B cell (primary cell): Measurements from ENCODE around the gene CFAP54. TPM values are rescaled to one million over a fixed set of nuclear protein-coding genes. Genes with fewer than 3 reads are reported as not detected.

Experiments
- ATAC-seq: fragments of 200-7000 bp; cut with Tn5 transposase; one replicate; pipeline ENCODE4 v1.10.0; 2021; ENCODE audit warnings: low read depth, mild to moderate bottlenecking, moderate number of reproducible peaks, moderate library complexity
- CTCF ChIA-PET: fragments of 350-600 bp; sonication (Branson Sonifier 250); formaldehyde crosslinking; loops from one replicate; lab custom pipeline; 2021; ENCODE audit warnings: antibody characterized with exemption, inconsistent platforms; lab: Charles Lee
- POLR2A ChIA-PET: fragments of 350-600 bp; sonication (Branson Sonifier 250); formaldehyde crosslinking; loops from one replicate; lab custom pipeline; 2021; ENCODE audit warnings: antibody characterized with exemption; lab: Charles Lee
- DNase-seq: peaks from one replicate; pipeline ENCODE4 v3.0.0; 2013
- H2AFZ ChIP-seq: 2 replicates; pipeline ENCODE4 v1.6.1; 2012; ENCODE audit warnings: mild to moderate bottlenecking, low read depth, low read length; ENCODE audit not compliant: insufficient read depth, poor library complexity, severe bottlenecking
- H3K27ac ChIP-seq, 2 donors: 1 replicate in 1 of 2; 2 replicates in 1 of 2; pipeline ENCODE4 v1.5.1; 2012 to 2013; ENCODE audit warnings: low read length in 2 of 2, mild to moderate bottlenecking in 2 of 2, moderate library complexity in 1 of 2
- H3K27me3 ChIP-seq, 4 experiments: fragments of 200-600 bp in 1 of 4; sonication (generic) in 1 of 4; replicated peaks in 1 of 4; 1 replicate in 2 of 4; 2 replicates in 2 of 4; pipeline versions ENCODE4 v1.6.1 to v1.7.0; 2013 to 2016; ENCODE audit warnings: low read length in 3 of 4, mild to moderate bottlenecking in 2 of 4, mixed read lengths in 1 of 4, moderate library complexity in 1 of 4; ENCODE audit not compliant: insufficient read depth in 4 of 4, control insufficient read depth in 3 of 4; ENCODE audit errors: control extremely low read depth in 1 of 4
- H3K36me3 ChIP-seq, 2 experiments: replicated peaks in 1 of 2; 1 replicate in 1 of 2; 2 replicates in 1 of 2; pipeline versions ENCODE4 v1.6.1 to v1.7.1; 2013; ENCODE audit warnings: low read length in 1 of 2; ENCODE audit not compliant: insufficient read depth in 2 of 2, control insufficient read depth in 1 of 2; ENCODE audit errors: control extremely low read depth in 1 of 2, extremely low read depth in 1 of 2
- H3K4me1 ChIP-seq, 2 donors: fragments of 200-600 bp in 1 of 2; sonication (generic) in 1 of 2; 1 replicate in 1 of 2; 2 replicates in 1 of 2; pipeline versions ENCODE4 v1.5.1 to v1.6.1; 2013 to 2017; ENCODE audit warnings: low read length in 2 of 2; ENCODE audit not compliant: control insufficient read depth in 2 of 2, insufficient read depth in 2 of 2
- H3K4me2 ChIP-seq: replicated peaks from 2 replicates; pipeline ENCODE3; 2012; ENCODE audit warnings: mild to moderate bottlenecking, low read depth, low read length; ENCODE audit not compliant: poor library complexity, severe bottlenecking
- H3K4me3 ChIP-seq, 5 experiments: fragments of 200-600 bp in 1 of 5; sonication (generic) in 1 of 5; 1 replicate in 3 of 5; 2 replicates in 2 of 5; pipeline versions ENCODE4 v1.5.1 to v1.7.0; 2011 to 2016; ENCODE audit warnings: low read length in 4 of 5, mild to moderate bottlenecking in 4 of 5, low read depth in 2 of 5, control low read depth in 1 of 5, moderate library complexity in 1 of 5; ENCODE audit not compliant: insufficient read depth in 1 of 5; ENCODE audit errors: control extremely low read depth in 1 of 5, extremely low read depth in 1 of 5
- H3K79me2 ChIP-seq: fragments of 200-600 bp; sonication (generic); one replicate; pipeline ENCODE4 v1.6.0; 2016; ENCODE audit warnings: low read length; ENCODE audit not compliant: control insufficient read depth, insufficient read depth
- H3K9ac ChIP-seq: fragments of 200-600 bp; sonication (generic); 2 replicates; pipeline ENCODE4 v1.6.1; 2017; ENCODE audit warnings: mild to moderate bottlenecking, low read length, moderate library complexity
- H3K9me3 ChIP-seq, 3 donors: one replicate each; pipeline versions ENCODE4 v1.6.1 to v1.7.1; 2013; ENCODE audit warnings: low read length in 2 of 3; ENCODE audit not compliant: control insufficient read depth in 2 of 3, insufficient read depth in 1 of 3; ENCODE audit errors: control extremely low read depth in 1 of 3
- H4K20me1 ChIP-seq: 2 replicates; pipeline ENCODE4 v1.6.0; 2012; ENCODE audit warnings: mild to moderate bottlenecking, low read length; ENCODE audit not compliant: insufficient read depth, control insufficient read depth, poor library complexity, severe bottlenecking
- H3K27ac Mint-ChIP-seq: one replicate; pipeline ENCODE4 v1.8.0; 2021; ENCODE audit warnings: mixed read lengths
- H3K27me3 Mint-ChIP-seq: one replicate; pipeline ENCODE4 v1.8.0; 2021; ENCODE audit warnings: mixed read lengths
- H3K4me1 Mint-ChIP-seq: one replicate; pipeline ENCODE4 v1.8.0; 2021; ENCODE audit warnings: mixed read lengths
- H3K4me3 Mint-ChIP-seq: one replicate; pipeline ENCODE4 v1.8.0; 2021; ENCODE audit warnings: mixed read lengths
- H3K9me3 Mint-ChIP-seq: one replicate; pipeline ENCODE4 v1.8.0; 2022; ENCODE audit warnings: mixed read lengths; ENCODE audit not compliant: insufficient read depth
- EZH2 ChIP-seq: IDR thresholded peaks from 2 replicates; pipeline ENCODE4 v1.6.1; 2012; ENCODE audit warnings: borderline replicate concordance, low read depth, mild to moderate bottlenecking, moderate library complexity, low read length; ENCODE audit not compliant: insufficient read depth, poor library complexity, severe bottlenecking
- WGBS: methylation state at CpG from one replicate; pipeline ENCODE4 v1.1.5; 2013; ENCODE audit warnings: missing lambda C conversion rate; ENCODE audit not compliant: insufficient coverage; 5-methylcytosine and 5-hydroxymethylcytosine counted together
- intact Hi-C: fragments of 100-400 bp; cut with micrococcal nuclease; formaldehyde crosslinking; loops from one replicate; pipeline ENCODE4 v1.10.0; 2022
- polyA plus RNA-seq: library from polyadenylated mRNA; depleted of rRNA; stranded (reverse); fragments of >200 nt; gene quantifications from 2 replicates; pipeline ENCODE4 v1.2.3, GENCODE V29; 2012
- total RNA-seq, 2 donors: library from RNA; stranded (reverse); fragments of 120-200 nt in 1 of 2; gene quantifications; 1 replicate in 1 of 2; 2 replicates in 1 of 2; pipeline versions ENCODE4 v1.2.3 to v1.2.4, GENCODE V29; 2013 to 2022
- TF ChIP-seq, protein P1 (sequence below): fragments of 200-600 bp; IDR thresholded peaks from one replicate; pipeline ENCODE4 v1.8.0; 2022; ENCODE audit warnings: antibody characterized with exemption, mild to moderate bottlenecking

The CFAP54 gene
- total and polyA plus RNA-seq, 2 donors (not counting 1 experiment from before 2014, with no cell fraction given), result 0.12 to 0.76 TPM

DNA sequence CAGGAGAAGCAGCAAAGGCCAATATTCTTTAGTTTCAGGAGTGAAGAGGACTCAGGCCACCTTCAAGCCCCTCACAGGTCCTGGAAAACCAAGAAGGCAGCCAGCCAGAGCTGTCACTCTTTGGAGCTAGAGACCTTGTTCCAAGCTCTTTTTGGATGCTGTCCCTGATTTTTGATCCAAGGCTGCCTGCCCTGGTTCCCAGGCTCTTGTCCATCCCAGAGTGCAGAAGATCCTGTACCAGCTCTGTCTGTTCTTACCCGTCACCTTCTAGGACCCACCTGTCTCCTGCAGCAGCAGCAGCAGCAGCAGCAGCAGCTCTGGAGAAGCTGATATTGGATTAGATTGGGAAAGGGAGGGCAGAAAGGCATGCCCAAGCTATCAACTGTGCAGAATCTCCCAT, 260.6 kb downstream of the CFAP54 start:
- ChIA-PET POLR2A (no interaction called here), CTCF (no interaction called here)
- Histone ChIP-seq H3K27me3 (no peaks in the 10 kb centered on the region), H3K9me3 (no peaks in the 10 kb centered on the region), H4K20me1 (no peaks in the 10 kb centered on the region), H3K4me2 (no peak overlapping the region), H2AFZ (no peak overlapping the region), H3K4me1 (no peaks in the 10 kb centered on the region), H3K79me2 (no peaks in the 10 kb centered on the region), H3K9ac (no peak overlapping the region), H3K27ac (no peak overlapping the region), H3K36me3 (no peaks in the 10 kb centered on the region), H3K4me3 (no peak overlapping the region)
- no CpG with 5 or more reads among the region's 1 CpG for WGBS
- H3K4me3 Mint-ChIP-seq, result no peak overlapping the region
- no peak overlapping the region for H3K27ac Mint-ChIP-seq
- no peaks in the 10 kb centered on the region for H3K4me1 Mint-ChIP-seq
- intact Hi-C loops, result no loop called here
- H3K9me3 Mint-ChIP-seq, result no peaks in the 10 kb centered on the region
- DNase-seq, result no peak
- no peak for TF ChIP-seq EZH2
- TF ChIP-seq, protein P1, sequence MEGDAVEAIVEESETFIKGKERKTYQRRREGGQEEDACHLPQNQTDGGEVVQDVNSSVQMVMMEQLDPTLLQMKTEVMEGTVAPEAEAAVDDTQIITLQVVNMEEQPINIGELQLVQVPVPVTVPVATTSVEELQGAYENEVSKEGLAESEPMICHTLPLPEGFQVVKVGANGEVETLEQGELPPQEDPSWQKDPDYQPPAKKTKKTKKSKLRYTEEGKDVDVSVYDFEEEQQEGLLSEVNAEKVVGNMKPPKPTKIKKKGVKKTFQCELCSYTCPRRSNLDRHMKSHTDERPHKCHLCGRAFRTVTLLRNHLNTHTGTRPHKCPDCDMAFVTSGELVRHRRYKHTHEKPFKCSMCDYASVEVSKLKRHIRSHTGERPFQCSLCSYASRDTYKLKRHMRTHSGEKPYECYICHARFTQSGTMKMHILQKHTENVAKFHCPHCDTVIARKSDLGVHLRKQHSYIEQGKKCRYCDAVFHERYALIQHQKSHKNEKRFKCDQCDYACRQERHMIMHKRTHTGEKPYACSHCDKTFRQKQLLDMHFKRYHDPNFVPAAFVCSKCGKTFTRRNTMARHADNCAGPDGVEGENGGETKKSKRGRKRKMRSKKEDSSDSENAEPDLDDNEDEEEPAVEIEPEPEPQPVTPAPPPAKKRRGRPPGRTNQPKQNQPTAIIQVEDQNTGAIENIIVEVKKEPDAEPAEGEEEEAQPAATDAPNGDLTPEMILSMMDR, result no peak
- peaks cover 14% of the 10 kb centered on the region for H3K27me3 Mint-ChIP-seq
- ATAC-seq, result no peak

- POLR2A ChIA-PET, result no interaction called here
- CTCF ChIA-PET, result no interaction called here
- no peak for ATAC-seq
- DNase-seq, result no peak
- no peaks in the 10 kb centered on the region for H4K20me1 ChIP-seq
- H3K4me3 ChIP-seq, result no peak overlapping the region
- H3K9me3 ChIP-seq, result no peaks in the 10 kb centered on the region
- Mint-ChIP-seq H3K4me3 (no peak overlapping the region), H3K27me3 (peaks cover 18% of the 10 kb centered on the region), H3K9me3 (no peaks in the 10 kb centered on the region), H3K4me1 (no peaks in the 10 kb centered on the region), H3K27ac (no peak overlapping the region)
- TF ChIP-seq EZH2, result no peak
- TF ChIP-seq, protein P1, result no peak
- no peak overlapping the region for H2AFZ ChIP-seq
- intact Hi-C loops, result no loop called here
- H3K4me2 ChIP-seq, result no peak overlapping the region
- H3K4me1 ChIP-seq, result no peaks in the 10 kb centered on the region
- H3K9ac ChIP-seq, result no peak overlapping the region
- H3K36me3 ChIP-seq, result no peaks in the 10 kb centered on the region
- no peaks in the 10 kb centered on the region for H3K27me3 ChIP-seq
- H3K79me2 ChIP-seq, result no peaks in the 10 kb centered on the region
- WGBS, result 0% methylated on average over 1 of the region's 4 CpGs
- H3K27ac ChIP-seq, result no peak overlapping the region
These were observed 262.2 kb downstream of the CFAP54 start for GRCh38 chr12:96751626-96752025.
